DOHH2 (cell line): Measurements from ENCODE around the gene HNRNPUL1.

Experiments
- CTCF ChIP-seq: fragments of 200-600 bp; sonication (generic); IDR thresholded peaks from one replicate; pipeline ENCODE4 v1.5.1; 2014; ENCODE audit warnings: antibody characterized with exemption, mild to moderate bottlenecking, low read depth, low read length; ENCODE audit not compliant: poor library complexity, severe bottlenecking
- EZH2phosphoT487 ChIP-seq: fragments of 200-600 bp; sonication (generic); IDR thresholded peaks from 2 replicates; pipeline ENCODE4 v1.6.1; 2017; ENCODE audit warnings: borderline replicate concordance, mild to moderate bottlenecking, antibody characterized with exemption, low read length, moderate library complexity, mixed read lengths

DNA sequence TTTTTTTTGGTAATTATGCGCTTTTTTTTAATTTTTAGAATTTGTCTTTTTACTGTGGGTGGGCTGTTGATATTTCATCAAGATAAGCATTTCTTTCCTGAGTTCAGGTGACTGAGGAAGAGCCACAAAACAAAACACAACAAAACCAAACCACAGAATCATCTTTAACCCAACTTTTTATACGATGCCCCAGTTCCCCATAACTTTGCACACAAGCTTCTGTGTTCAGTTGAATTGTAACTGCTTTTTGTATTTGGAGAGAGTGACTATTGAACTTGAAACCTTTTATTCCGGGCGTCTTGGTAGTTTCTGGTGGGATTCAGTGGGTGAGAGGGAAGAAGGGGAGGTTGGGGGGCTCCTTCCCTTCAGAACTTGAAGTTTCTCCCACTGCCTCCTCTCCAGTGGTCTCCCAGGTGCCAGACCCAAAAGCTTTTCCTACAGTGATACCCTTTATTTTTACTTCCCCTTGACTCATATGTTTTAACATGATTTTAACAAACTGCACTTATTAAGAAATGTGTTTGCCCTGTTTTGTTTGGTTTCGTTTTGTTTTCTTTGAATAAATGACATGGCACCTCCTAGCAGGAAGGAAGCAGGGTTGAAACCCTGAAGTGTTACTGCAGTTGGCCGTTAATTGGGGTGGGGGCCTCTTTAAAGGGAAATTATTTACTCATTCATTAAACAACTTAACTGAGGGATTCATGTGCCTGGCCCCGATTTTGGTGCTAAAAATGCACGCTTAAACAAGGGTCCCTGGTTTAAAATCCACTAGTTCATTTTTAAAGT is 43.1 kb downstream of the HNRNPUL1 start:
- no peak for TF ChIP-seq CTCF
- TF ChIP-seq EZH2phosphoT487 = no peak
